Sciatic nerve (tissue), 2 donors: ENCODE data around the gene UBTFL1. TPM values are rescaled to one million over a fixed set of nuclear protein-coding genes. Genes with fewer than 3 reads are reported as not detected.
"Not testable (repeated sequence)": the region's sequence is repeated elsewhere in the genome, so short reads cannot be mapped to it uniquely, and the experiment has no call there.

Experiments used
- ATAC-seq: fragments of 200-7000 bp; cut with Tn5 transposase; one replicate; pipeline ENCODE4 v1.9.1; 2020; ENCODE audit warnings: mild to moderate bottlenecking, moderate library complexity
- DNase-seq: peaks from one replicate; pipeline ENCODE4 v3.0.0-alpha.2; 2020; ENCODE audit warnings: low spot score
- intact Hi-C: fragments of 100-400 bp; cut with DNase I; formaldehyde crosslinking; loops from one replicate; pipeline ENCODE4 v1.14.2; 2022
- total RNA-seq: library from RNA; stranded (reverse); fragmentation: NEBNext Ultra II Directional; extraction: Animal tissue kit (Norgen Biotek cat#: 25700); gene quantifications from one replicate; pipeline ENCODE4 v1.2.1, GENCODE V29; 2021
- donor health status: DM: no; HTN: no; CAD: no.
- donor health status: DM: no; HTN: no; CAD: no.

Gene UBTFL1
- total RNA-seq = not detected

GRCh38 chr11:90085650-90086049 lies at the start of gene UBTFL1:
TSS of gene UBTFL1 (plus strand) at chr11:90085950. CDS start at chr11:90085950, 0 bp downstream.
- DNase-seq, ATAC-seq, intact Hi-C loops: not testable (repeated sequence)

- intact Hi-C loops, ATAC-seq, DNase-seq: not testable (repeated sequence)
Measured at GRCh38 chr11:90051591-90052209, 34.0 kb upstream of the UBTFL1 start.

- intact Hi-C loops, ATAC-seq, DNase-seq: not testable (repeated sequence)
Measured at GRCh38 chr11:90052311-90052710, 33.4 kb upstream of the UBTFL1 start.

GRCh38 chr11:90053545-90053944 lies 32.2 kb upstream of the UBTFL1 start:
- DNase-seq, intact Hi-C loops, ATAC-seq: not testable (repeated sequence)

- DNase-seq, intact Hi-C loops, ATAC-seq: not testable (repeated sequence)
Measured at GRCh38 chr11:90088731-90089130, 3.0 kb downstream of the UBTFL1 start.

GRCh38 chr11:90095230-90095924 lies 9.6 kb downstream of the UBTFL1 start:
- intact Hi-C loops, DNase-seq, ATAC-seq: not testable (repeated sequence)

GRCh38 chr11:90098261-90098660 lies 12.5 kb downstream of the UBTFL1 start:
- DNase-seq, ATAC-seq, intact Hi-C loops: not testable (repeated sequence)

- intact Hi-C loops = no loop called here
- ATAC-seq (no peak), DNase-seq (no peak)
Measured at GRCh38 chr11:90100431-90100830, 14.7 kb downstream of the UBTFL1 start.

GRCh38 chr11:90113541-90113940 lies 27.8 kb downstream of the UBTFL1 start:
- DNase-seq (no peak), ATAC-seq (no peak)
- intact Hi-C loops = no loop called here

GRCh38 chr11:90120191-90120590 lies 34.4 kb downstream of the UBTFL1 start:
- intact Hi-C loops = no loop called here
- DNase-seq = no peak
- ATAC-seq = no peak

- DNase-seq (no peak), ATAC-seq (no peak)
- intact Hi-C loops = no loop called here
Measured at GRCh38 chr11:90124371-90124770, 38.6 kb downstream of the UBTFL1 start.

- DNase-seq (no peak), ATAC-seq (no peak)
- intact Hi-C loops = no loop called here
Measured at GRCh38 chr11:90124946-90125345, 39.2 kb downstream of the UBTFL1 start.

- intact Hi-C loops = no loop called here
- ATAC-seq = peak; percentile 29
Measured at GRCh38 chr11:90133560-90134477, 48.1 kb downstream of the UBTFL1 start.

GRCh38 chr11:90134478-90135003 lies 48.8 kb downstream of the UBTFL1 start, which contains the start of gene NAALAD2:
TSS of gene NAALAD2 (plus strand) at chr11:90134663. CDS start at chr11:90134759, 96 bp downstream.
- intact Hi-C loops = no loop called here
- ATAC-seq = peak; percentile 94
- DNase-seq = peak; percentile 72

More at GRCh38 chr11:90133560-90134477, 48.1 kb downstream of the UBTFL1 start:
- no peak for DNase-seq

- DNase-seq = no peak
- intact Hi-C loops = no loop called here
- ATAC-seq = peak; percentile 14
Measured at GRCh38 chr11:90135016-90135415, 49.3 kb downstream of the UBTFL1 start.
